ENCODE results near the gene PCDHA1.
"Not testable (repeated sequence)": the region's sequence is repeated elsewhere in the genome, so short reads cannot be mapped to it uniquely, and the experiment has no call there.

The PCDHA1 gene

DNA sequence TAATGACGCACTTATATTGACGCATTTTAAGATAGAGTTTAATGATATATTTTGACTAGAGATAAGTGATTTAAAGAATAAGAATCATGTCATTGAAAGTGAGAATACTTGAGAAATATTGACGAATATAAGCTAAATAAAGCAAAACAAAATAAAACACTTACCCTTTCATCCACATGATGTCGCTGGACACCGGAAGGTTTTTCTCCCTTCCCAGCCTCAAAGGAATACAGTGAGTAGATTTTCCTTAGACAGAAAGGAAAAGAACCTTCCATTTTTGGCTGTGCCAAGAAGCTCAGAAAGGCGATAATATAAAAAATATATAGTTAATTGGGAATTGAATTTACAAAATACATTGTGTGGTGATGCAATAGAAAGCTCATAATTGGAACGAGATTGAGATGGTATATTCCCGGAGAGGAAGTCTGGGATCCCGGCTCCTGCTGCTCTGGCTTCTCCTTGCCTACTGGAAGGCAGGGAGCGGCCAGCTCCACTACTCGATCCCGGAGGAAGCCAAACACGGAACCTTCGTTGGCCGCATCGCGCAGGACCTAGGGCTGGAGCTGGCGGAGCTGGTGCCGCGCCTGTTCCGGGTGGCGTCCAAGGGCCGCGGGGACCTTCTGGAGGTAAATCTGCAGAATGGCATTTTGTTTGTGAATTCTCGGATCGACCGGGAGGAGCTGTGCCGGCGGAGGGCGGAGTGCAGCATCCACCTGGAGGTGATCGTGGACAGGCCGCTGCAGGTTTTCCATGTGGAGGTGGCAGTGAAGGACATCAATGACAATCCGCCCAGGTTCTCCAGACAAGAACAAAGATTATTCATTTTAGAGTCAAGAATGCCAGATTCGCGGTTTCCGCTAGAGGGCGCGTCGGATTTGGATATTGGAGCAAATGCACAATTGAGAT lies 35.7 kb downstream of the PCDHA1 start, which contains the start of gene PCDHA5:
PCDHA5 (plus strand) TSS at position 239 of the 906 bp plus-strand sequence.
- no peak for TF ChIP-seq ZNF565 (CRISPR knock-in tag; conservative IDR thresholded peaks at IDR 0.05; ENCODE audit: low read depth)
- ATAC-seq = no peak

DNA sequence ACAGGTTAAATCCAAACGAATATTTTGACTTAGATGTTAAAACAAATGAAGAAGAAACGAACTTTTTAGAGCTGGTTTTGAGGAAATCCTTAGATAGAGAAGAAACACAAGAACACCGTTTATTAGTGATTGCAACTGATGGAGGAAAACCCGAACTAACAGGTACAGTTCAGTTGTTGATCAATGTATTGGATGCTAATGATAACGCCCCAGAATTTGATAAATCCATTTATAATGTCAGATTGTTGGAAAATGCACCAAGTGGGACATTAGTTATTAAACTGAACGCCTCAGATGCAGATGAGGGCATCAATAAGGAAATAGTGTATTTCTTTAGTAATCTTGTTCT lies 36.3 kb downstream of the PCDHA1 start:
- TF ChIP-seq OSR1 (CRISPR knock-in tag; IDR thresholded peaks at IDR 0.05) (no peak), ZNF70 (CRISPR knock-in tag; IDR thresholded peaks at IDR 0.05) (no peak), GLIS3 (CRISPR knock-in tag; IDR thresholded peaks at IDR 0.05) (no peak), ZC3H10 (CRISPR knock-in tag; IDR thresholded peaks at IDR 0.05) (no peak), ZNF8 (CRISPR knock-in tag; IDR thresholded peaks at IDR 0.05) (no peak), RARB (CRISPR knock-in tag; IDR thresholded peaks at IDR 0.05) (no peak), PPARA (CRISPR knock-in tag; IDR thresholded peaks at IDR 0.05; ENCODE audit: borderline replicate concordance) (no peak), SNAI2 (CRISPR knock-in tag; IDR thresholded peaks at IDR 0.05) (no peak), TCF4 (CRISPR knock-in tag; IDR thresholded peaks at IDR 0.05; ENCODE audit: borderline replicate concordance) (no peak), CSDC2 (CRISPR knock-in tag; IDR thresholded peaks at IDR 0.05) (no peak), TOX (CRISPR knock-in tag; IDR thresholded peaks at IDR 0.05; ENCODE audit: borderline replicate concordance) (no peak), ARNTL (CRISPR knock-in tag; IDR thresholded peaks at IDR 0.05; ENCODE audit: borderline replicate concordance, low read depth) (no peak), ISL1 (CRISPR knock-in tag; IDR thresholded peaks at IDR 0.05) (no peak), ESRRG (CRISPR knock-in tag; IDR thresholded peaks at IDR 0.05) (no peak)
- TF ChIP-seq, protein P1, sequence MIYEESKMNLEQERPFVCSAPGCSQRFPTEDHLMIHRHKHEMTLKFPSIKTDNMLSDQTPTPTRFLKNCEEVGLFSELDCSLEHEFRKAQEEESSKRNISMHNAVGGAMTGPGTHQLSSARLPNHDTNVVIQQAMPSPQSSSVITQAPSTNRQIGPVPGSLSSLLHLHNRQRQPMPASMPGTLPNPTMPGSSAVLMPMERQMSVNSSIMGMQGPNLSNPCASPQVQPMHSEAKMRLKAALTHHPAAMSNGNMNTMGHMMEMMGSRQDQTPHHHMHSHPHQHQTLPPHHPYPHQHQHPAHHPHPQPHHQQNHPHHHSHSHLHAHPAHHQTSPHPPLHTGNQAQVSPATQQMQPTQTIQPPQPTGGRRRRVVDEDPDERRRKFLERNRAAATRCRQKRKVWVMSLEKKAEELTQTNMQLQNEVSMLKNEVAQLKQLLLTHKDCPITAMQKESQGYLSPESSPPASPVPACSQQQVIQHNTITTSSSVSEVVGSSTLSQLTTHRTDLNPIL (CRISPR knock-in tag; IDR thresholded peaks at IDR 0.05; ENCODE audit: low read depth) = no peak

DNA sequence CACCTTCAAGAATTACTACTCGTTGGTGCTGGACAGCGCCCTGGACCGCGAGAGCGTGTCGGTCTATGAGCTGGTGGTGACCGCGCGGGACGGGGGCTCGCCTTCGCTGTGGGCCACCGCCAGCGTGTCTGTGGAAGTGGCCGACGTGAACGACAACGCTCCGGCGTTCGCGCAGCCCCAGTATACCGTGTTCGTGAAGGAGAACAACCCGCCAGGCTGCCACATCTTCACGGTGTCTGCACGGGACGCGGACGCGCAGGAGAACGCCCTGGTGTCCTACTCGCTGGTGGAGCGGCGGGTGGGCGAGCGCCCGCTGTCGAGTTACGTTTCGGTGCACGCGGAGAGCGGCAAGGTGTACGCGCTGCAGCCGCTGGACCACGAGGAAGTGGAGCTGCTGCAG lies 37.0 kb downstream of the PCDHA1 start:
- ATAC-seq = not testable (repeated sequence)

More for the DNA sequence above, 36.3 kb downstream of the PCDHA1 start:
- ATAC-seq = no peak

DNA sequence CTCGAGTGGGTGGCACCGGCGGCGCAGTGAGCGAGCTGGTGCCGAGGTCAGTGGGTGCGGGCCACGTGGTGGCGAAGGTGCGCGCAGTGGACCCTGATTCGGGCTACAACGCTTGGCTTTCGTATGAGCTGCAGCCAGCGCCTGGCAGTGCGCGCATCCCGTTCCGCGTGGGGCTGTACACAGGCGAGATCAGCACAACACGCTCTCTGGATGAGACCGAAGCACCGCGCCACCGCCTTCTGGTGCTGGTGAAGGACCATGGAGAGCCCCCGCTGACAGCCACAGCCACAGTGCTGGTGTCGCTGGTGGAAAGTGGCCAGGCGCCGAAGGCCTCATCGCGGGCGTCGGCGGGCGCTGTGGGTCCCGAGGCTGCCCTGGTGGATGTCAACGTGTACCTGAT lies 37.5 kb downstream of the PCDHA1 start:
- TF ChIP-seq CSDC2 (CRISPR knock-in tag; IDR thresholded peaks at IDR 0.05) = no peak
- TF ChIP-seq, protein P2, sequence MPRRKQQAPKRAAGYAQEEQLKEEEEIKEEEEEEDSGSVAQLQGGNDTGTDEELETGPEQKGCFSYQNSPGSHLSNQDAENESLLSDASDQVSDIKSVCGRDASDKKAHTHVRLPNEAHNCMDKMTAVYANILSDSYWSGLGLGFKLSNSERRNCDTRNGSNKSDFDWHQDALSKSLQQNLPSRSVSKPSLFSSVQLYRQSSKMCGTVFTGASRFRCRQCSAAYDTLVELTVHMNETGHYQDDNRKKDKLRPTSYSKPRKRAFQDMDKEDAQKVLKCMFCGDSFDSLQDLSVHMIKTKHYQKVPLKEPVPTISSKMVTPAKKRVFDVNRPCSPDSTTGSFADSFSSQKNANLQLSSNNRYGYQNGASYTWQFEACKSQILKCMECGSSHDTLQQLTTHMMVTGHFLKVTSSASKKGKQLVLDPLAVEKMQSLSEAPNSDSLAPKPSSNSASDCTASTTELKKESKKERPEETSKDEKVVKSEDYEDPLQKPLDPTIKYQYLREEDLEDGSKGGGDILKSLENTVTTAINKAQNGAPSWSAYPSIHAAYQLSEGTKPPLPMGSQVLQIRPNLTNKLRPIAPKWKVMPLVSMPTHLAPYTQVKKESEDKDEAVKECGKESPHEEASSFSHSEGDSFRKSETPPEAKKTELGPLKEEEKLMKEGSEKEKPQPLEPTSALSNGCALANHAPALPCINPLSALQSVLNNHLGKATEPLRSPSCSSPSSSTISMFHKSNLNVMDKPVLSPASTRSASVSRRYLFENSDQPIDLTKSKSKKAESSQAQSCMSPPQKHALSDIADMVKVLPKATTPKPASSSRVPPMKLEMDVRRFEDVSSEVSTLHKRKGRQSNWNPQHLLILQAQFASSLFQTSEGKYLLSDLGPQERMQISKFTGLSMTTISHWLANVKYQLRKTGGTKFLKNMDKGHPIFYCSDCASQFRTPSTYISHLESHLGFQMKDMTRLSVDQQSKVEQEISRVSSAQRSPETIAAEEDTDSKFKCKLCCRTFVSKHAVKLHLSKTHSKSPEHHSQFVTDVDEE (CRISPR knock-in tag; IDR thresholded peaks at IDR 0.05) = no peak
- TF ChIP-seq, protein P3, sequence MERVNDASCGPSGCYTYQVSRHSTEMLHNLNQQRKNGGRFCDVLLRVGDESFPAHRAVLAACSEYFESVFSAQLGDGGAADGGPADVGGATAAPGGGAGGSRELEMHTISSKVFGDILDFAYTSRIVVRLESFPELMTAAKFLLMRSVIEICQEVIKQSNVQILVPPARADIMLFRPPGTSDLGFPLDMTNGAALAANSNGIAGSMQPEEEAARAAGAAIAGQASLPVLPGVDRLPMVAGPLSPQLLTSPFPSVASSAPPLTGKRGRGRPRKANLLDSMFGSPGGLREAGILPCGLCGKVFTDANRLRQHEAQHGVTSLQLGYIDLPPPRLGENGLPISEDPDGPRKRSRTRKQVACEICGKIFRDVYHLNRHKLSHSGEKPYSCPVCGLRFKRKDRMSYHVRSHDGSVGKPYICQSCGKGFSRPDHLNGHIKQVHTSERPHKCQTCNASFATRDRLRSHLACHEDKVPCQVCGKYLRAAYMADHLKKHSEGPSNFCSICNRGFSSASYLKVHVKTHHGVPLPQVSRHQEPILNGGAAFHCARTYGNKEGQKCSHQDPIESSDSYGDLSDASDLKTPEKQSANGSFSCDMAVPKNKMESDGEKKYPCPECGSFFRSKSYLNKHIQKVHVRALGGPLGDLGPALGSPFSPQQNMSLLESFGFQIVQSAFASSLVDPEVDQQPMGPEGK (CRISPR knock-in tag; IDR thresholded peaks at IDR 0.05; ENCODE audit: borderline replicate concordance) = no peak
- no peak for TF ChIP-seq ESRRG (CRISPR knock-in tag; IDR thresholded peaks at IDR 0.05)
- no peak for TF ChIP-seq PPARA (CRISPR knock-in tag; IDR thresholded peaks at IDR 0.05; ENCODE audit: borderline replicate concordance)
- no peak for TF ChIP-seq BACH2 (CRISPR knock-in tag; IDR thresholded peaks at IDR 0.05; ENCODE audit: borderline replicate concordance)
- no peak for TF ChIP-seq RARB (CRISPR knock-in tag; IDR thresholded peaks at IDR 0.05)
- no peak for TF ChIP-seq OSR1 (CRISPR knock-in tag; IDR thresholded peaks at IDR 0.05)
- TF ChIP-seq ARNTL (CRISPR knock-in tag; IDR thresholded peaks at IDR 0.05; ENCODE audit: borderline replicate concordance, low read depth) = no peak
- no peak for TF ChIP-seq TCF4 (CRISPR knock-in tag; IDR thresholded peaks at IDR 0.05; ENCODE audit: borderline replicate concordance)
- no peak for TF ChIP-seq ZC3H10 (CRISPR knock-in tag; IDR thresholded peaks at IDR 0.05)
- no peak for TF ChIP-seq TOX (CRISPR knock-in tag; IDR thresholded peaks at IDR 0.05; ENCODE audit: borderline replicate concordance)
- TF ChIP-seq, protein P4, sequence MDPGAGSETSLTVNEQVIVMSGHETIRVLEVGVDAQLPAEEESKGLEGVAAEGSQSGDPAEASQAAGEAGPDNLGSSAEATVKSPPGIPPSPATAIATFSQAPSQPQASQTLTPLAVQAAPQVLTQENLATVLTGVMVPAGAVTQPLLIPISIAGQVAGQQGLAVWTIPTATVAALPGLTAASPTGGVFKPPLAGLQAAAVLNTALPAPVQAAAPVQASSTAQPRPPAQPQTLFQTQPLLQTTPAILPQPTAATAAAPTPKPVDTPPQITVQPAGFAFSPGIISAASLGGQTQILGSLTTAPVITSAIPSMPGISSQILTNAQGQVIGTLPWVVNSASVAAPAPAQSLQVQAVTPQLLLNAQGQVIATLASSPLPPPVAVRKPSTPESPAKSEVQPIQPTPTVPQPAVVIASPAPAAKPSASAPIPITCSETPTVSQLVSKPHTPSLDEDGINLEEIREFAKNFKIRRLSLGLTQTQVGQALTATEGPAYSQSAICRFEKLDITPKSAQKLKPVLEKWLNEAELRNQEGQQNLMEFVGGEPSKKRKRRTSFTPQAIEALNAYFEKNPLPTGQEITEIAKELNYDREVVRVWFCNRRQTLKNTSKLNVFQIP (CRISPR knock-in tag; IDR thresholded peaks at IDR 0.05; ENCODE audit: borderline replicate concordance, low read depth) = no peak
- TF ChIP-seq SNAI2 (CRISPR knock-in tag; IDR thresholded peaks at IDR 0.05) = no peak
- TF ChIP-seq ISL1 (CRISPR knock-in tag; IDR thresholded peaks at IDR 0.05) = no peak
- no peak for TF ChIP-seq GLIS3 (CRISPR knock-in tag; IDR thresholded peaks at IDR 0.05)
- TF ChIP-seq ZNF70 (CRISPR knock-in tag; IDR thresholded peaks at IDR 0.05) = no peak
- no peak for TF ChIP-seq ZNF565 (CRISPR knock-in tag; conservative IDR thresholded peaks at IDR 0.05; ENCODE audit: low read depth)
- no peak for TF ChIP-seq ZFP3 (CRISPR knock-in tag; IDR thresholded peaks at IDR 0.05)
- no peak for ATAC-seq

All from SK-N-SH treated with all-trans-retinoic acid at 6 μM for 48 hours (cell line).